DMS53 (cell line): Measurements from ENCODE around the gene NEK11.
A peak's percentile ranks its signal among the peaks of the same experiment; 100 is the strongest.
"Not testable (repeated sequence)": the region's sequence is repeated elsewhere in the genome, so short reads cannot be mapped to it uniquely, and the experiment has no call there.

Experiments used
- DNase-seq: peaks from one replicate; lab custom pipeline; 2025; lab: John Stamatoyannopoulos, UW

Gene NEK11

GRCh38 chr3:131361066-131361463, 334.4 kb downstream of the NEK11 start:
- DNase-seq, result not testable (repeated sequence)

DNA sequence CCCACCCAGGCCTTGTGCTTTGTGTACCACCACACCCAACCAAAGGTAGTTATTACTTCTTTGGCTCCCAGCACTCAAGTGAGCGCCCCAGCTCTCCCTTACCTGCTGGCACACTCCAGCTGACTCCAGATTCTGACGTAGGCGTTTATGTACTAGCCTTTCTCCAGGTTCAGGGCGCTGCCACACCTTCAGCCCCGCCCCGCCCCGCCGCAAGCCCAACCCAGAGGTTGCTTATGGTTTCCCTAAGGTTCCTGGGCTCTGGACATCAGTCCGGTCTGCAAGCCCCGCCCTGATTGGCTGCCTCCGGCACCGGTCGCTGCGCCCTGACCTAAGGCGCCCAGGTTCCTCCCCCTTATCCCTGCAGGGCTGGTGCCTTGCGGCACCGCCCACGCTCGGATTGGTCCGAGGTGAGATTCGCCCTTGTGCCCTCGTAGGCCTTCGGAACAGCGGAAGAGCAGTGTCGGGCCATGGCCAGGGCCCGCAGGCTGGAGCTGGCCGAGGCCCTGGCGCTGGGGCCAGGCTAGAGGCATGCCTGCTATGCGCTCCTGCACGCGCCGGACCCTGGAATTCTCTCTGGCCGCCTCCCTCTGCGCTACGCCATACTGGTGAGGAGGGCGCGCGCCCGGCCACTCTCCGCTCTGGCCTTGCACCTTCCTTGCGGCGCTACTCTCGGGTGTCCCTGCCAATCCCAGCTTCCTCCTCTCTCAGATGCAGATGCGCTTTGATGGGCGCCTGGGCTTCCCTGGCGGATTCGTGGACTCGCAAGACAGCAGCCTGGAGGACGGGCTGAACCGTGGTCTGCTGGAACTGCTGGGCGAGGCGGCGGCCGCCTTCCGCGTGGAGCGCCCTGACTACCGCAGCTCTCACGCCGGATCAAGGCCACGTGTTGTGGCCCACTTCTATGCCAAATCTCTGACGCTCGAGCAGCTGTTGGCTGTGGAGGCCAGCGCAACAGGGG, 335.1 kb downstream of the NEK11 start:
- DNase-seq, result peak; percentile 97

- DNase-seq, result no peak
These were observed 336.6 kb downstream of the NEK11 start for GRCh38 chr3:131363275-131363674.

- DNase-seq, result no peak
These were observed 344.4 kb downstream of the NEK11 start for GRCh38 chr3:131370935-131371687.

GRCh38 chr3:131371688-131372066, 345.0 kb downstream of the NEK11 start:
- no peak for DNase-seq

DNA sequence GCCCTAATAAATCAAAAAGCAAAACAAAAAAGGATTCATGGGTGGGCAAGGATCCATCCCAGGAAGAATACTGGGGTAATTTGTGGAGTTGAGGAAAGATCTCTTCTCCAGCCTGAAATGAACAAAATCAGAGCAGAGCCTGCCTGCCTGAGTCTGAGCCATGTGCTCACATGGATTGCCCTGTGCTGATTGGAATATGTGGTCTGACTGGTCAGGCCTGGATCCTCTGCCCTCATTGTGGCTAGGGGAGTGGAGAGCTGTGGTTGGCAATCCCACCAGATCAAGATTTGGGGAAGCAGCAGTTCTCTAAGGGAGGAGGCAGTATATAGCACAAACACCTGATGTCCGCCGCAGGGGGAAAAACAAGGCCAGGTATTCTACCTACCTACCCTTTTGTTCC, 348.1 kb downstream of the NEK11 start:
- no peak for DNase-seq

GRCh38 chr3:131380821-131381444, 354.3 kb downstream of the NEK11 start:
- DNase-seq, result not testable (repeated sequence)

DNA sequence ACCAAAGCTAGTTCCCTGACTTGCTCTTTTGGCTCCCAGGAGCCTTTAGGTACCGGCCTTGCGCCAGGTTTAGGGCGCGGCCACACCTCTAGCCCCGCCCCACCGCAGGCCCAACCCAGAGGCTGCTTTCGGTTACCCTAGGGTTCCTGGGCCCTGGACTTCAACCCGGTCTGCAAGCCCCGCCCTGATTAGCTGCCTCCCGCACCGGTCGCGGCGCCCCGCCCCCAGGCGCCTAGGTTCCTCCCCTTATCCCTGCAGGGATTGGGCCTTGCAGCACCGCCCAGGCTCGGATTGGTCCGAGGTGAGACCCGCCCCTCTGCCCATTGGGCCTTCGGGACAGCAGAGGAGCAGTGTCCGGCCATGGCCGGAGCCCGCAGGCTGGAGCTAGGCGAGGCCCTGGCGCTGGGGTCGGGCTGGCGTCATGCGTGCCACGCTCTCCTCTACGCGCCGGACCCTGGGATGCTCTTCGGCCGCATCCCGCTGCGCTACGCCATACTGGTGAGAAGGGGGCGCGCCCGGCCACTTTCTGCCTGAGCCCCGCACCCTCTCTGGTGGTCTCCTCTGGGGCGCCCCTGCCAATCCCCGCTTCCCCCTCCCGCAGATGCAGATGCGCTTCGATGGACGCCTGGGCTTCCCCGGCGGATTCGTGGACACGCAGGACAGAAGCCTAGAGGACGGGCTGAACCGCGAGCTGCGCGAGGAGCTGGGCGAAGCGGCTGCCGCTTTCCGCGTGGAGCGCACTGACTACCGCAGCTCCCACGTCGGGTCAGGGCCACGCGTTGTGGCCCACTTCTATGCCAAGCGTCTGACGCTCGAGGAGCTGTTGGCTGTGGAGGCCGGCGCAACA, 355.0 kb downstream of the NEK11 start, which contains the start of gene NUDT16:
TSS of gene NUDT16 (plus strand) at position 330 of the 847 bp plus-strand sequence. CDS start at position 361, 31 bp downstream.
- DNase-seq, result peak; percentile 98

GRCh38 chr3:131386429-131387165, 359.9 kb downstream of the NEK11 start:
- DNase-seq, result no peak

- DNase-seq, result no peak
These were observed 361.3 kb downstream of the NEK11 start for GRCh38 chr3:131387796-131388489.

DNA sequence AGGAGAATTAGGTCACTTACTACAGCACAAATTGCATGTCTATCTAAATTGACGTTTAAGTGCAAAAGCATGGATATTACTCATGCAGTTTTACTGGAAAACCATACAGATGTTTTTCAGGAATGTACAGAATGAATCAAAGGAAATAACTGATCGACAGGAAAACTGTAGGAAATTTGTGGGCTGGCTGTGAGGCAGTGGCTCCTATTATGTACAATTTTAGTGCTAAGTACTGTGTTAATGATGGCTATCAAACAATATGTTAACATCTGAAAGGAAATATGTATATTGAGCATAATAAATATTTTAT, 361.8 kb downstream of the NEK11 start:
- DNase-seq, result no peak

- no peak for DNase-seq
These were observed 363.7 kb downstream of the NEK11 start for GRCh38 chr3:131390331-131390730.

DNA sequence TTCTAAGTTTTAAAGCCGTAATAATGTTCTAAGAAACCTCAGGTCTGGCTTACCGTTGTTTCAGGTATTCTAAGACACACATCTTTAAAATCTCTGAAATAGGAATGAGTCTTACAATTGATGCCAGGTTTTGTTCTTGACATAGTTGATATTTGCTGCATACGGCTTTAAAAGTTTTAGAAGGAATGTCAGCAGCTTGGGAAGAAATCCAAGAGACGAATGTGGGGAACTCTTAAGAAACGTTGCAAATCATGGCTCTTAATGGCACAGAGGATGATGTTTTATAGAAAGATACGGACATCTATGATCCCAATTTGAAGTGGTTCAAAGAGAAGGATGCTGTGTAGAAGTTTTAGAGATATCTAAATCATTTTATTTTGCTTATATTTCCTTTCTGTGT, 366.4 kb downstream of the NEK11 start:
- DNase-seq, result no peak

GRCh38 chr3:131393868-131394267, 367.2 kb downstream of the NEK11 start:
- peak; percentile 4 for DNase-seq

DNA sequence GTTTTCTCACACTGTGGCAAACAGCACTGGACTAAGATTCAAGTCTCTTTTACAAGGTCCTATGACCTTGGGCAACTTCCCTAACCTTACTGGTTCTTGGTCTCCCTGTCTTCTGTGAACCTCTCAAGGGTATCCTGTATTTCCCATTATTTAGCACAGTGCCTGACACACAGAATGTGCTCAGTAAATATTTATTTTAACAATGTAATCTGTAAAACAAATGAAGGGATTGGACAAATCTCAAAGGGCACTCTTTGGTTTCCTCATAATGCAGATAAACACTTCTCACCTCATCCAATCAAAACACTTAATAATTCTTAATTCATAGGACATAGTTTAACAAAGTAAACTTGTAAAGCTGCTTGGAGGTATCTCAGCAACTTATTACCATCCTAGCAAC, 367.7 kb downstream of the NEK11 start:
- DNase-seq, result peak; percentile 13

GRCh38 chr3:131396170-131396569, 369.5 kb downstream of the NEK11 start:
- DNase-seq, result no peak

- DNase-seq, result peak; percentile 2
These were observed 371.2 kb downstream of the NEK11 start for GRCh38 chr3:131397889-131398288.
